H1 (cell line): ENCODE measurements around the gene APMAP. TPM values are rescaled to one million over a fixed set of nuclear protein-coding genes. Genes with fewer than 3 reads are reported as not detected.

Experiments used
- JUND ChIP-seq: IDR thresholded peaks from 2 replicates; pipeline ENCODE4 v1.6.1; 2011; ENCODE audit warnings: mild to moderate bottlenecking, improper control_type of control experiment, low read length
- POLR2AphosphoS5 ChIP-seq: IDR thresholded peaks from 2 replicates; pipeline ENCODE4 v1.6.1; 2011; ENCODE audit warnings: low read depth, low read length
- polyA plus RNA-seq, 7 experiments: library from polyadenylated mRNA; depleted of rRNA in 3 of 7; stranded (reverse) in 5 of 7; unstranded in 2 of 7; fragments of >200 nt in 5 of 7; fragments of 200-250 nt in 2 of 7; gene quantifications; 1 replicate in 5 of 7; 2 replicates in 1 of 7; 4 replicates in 1 of 7; pipeline versions ENCODE4 v1.2.1 to v1.2.3, GENCODE V29; 2011 to 2013; ENCODE audit warnings: missing spikeins in 2 of 7, mixed read lengths in 2 of 7
- total RNA-seq: library from RNA; stranded (reverse); fragmentation: NEBNext Ultra II Directional; extraction: Animal tissue kit (Norgen Biotek cat#: 25700); gene quantifications from 2 replicates; pipeline ENCODE4 v1.2.1, GENCODE V29; 2021
- TF ChIP-seq, protein P1 (sequence below): IDR thresholded peaks from 2 replicates; pipeline ENCODE4 v1.6.1; 2012; ENCODE audit warnings: low read length, inconsistent platforms

The APMAP gene
- total and polyA plus RNA-seq, 2 of the 8 experiments (the other 6 are each of a cell fraction or from before 2014, with no cell fraction given), result 31.3 to 66.0 TPM

DNA sequence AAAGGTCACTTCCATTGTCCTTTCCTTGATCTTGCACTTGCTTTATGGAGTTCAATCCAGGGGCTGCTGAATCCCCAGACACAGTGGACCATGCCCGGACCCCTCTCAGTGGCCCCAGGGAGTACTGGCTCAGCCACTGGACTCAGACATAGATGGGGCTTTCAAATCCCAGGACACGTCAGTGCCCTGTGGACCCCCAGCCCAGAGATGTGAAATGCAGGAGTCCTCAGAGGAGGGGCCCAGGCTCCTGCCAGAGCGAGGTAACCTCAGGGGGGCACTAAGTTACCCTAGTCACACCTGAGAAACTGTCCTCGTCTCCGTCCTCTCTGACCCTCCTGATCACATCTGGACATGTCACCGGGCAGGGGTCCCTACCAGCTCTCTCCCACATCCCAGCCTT, 18.7 kb upstream of the APMAP start (continued):
- TF ChIP-seq, protein P1, sequence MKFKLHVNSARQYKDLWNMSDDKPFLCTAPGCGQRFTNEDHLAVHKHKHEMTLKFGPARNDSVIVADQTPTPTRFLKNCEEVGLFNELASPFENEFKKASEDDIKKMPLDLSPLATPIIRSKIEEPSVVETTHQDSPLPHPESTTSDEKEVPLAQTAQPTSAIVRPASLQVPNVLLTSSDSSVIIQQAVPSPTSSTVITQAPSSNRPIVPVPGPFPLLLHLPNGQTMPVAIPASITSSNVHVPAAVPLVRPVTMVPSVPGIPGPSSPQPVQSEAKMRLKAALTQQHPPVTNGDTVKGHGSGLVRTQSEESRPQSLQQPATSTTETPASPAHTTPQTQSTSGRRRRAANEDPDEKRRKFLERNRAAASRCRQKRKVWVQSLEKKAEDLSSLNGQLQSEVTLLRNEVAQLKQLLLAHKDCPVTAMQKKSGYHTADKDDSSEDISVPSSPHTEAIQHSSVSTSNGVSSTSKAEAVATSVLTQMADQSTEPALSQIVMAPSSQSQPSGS, result no peak
- TF ChIP-seq POLR2AphosphoS5 (no peak), JUND (no peak)
